Panc1 (cell line): Measurements from ENCODE around the gene DLG5. TPM values are rescaled to one million over a fixed set of nuclear protein-coding genes. Genes with fewer than 3 reads are reported as not detected.

Experiments used
- ATAC-seq: fragments of 200-7000 bp; cut with Tn5 transposase; 2 replicates; pipeline ENCODE4 v1.9.1; 2020; ENCODE audit warnings: mild to moderate bottlenecking, moderate library complexity
- BruUV-seq: library from RNA; stranded (reverse); fragments of 400-500 nt; replicated peaks from 2 replicates; lab custom pipeline; 2021; lab: Mats Ljungman, UMichigan
- CTCF ChIA-PET: fragments of 300-600 bp; sonication (Branson Sonifier 250); formaldehyde crosslinking; loops from one replicate; lab custom pipeline; 2022; ENCODE audit warnings: antibody characterized with exemption; lab: Charles Lee
- POLR2A ChIA-PET: fragments of 300-600 bp; sonication (Branson Sonifier 250); formaldehyde crosslinking; loops from one replicate; lab custom pipeline; 2022; ENCODE audit warnings: antibody characterized with exemption; lab: Charles Lee
- DNase-seq: peaks from one replicate; pipeline ENCODE4 v3.0.0-alpha.2; 2010; ENCODE audit warnings: low read depth, low spot score
- H3K27ac ChIP-seq: 2 replicates; pipeline ENCODE4 v1.5.1; 2011; ENCODE audit warnings: mild to moderate bottlenecking, low read length, inconsistent platforms
- H3K27me3 ChIP-seq: fragments of 200-500 bp; sonication (Bioruptor generic); 2 replicates; pipeline ENCODE4 v1.6.0; 2014; ENCODE audit warnings: low read length, inconsistent platforms; ENCODE audit not compliant: control insufficient read depth, insufficient read depth
- H3K36me3 ChIP-seq: fragments of 200-500 bp; sonication (Bioruptor generic); 2 replicates; pipeline ENCODE4 v1.5.1; 2014; ENCODE audit warnings: inconsistent platforms, mild to moderate bottlenecking, low read length, moderate library complexity; ENCODE audit not compliant: control insufficient read depth, insufficient read depth
- H3K4me1 ChIP-seq: 2 replicates; pipeline ENCODE4 v1.5.1; 2011; ENCODE audit warnings: inconsistent platforms, mild to moderate bottlenecking, low read length, moderate library complexity; ENCODE audit not compliant: control insufficient read depth, insufficient read depth
- H3K4me3 ChIP-seq, 2 experiments: 2 replicates each; pipeline ENCODE4 v1.5.1; 2011 to 2012; ENCODE audit warnings: low read depth in 2 of 2, low read length in 2 of 2, mild to moderate bottlenecking in 2 of 2, inconsistent platforms in 1 of 2, moderate library complexity in 1 of 2
- H3K9me3 ChIP-seq: fragments of 200-500 bp; sonication (Bioruptor generic); 2 replicates; pipeline ENCODE4 v1.5.1; 2014; ENCODE audit warnings: low read depth, mild to moderate bottlenecking, inconsistent platforms, low read length, moderate library complexity; ENCODE audit not compliant: control insufficient read depth, insufficient read depth
- POLR2AphosphoS5 ChIP-seq: IDR thresholded peaks from 2 replicates; pipeline ENCODE4 v1.6.1; 2012; ENCODE audit warnings: mild to moderate bottlenecking, low read depth, low read length, moderate library complexity
- REST ChIP-seq, 2 experiments: IDR thresholded peaks; 2 replicates each; pipeline ENCODE4 v1.6.1; 2011 to 2012; ENCODE audit warnings: low read depth in 2 of 2, control low read depth in 1 of 2, low read length in 1 of 2, mild to moderate bottlenecking in 1 of 2, moderate library complexity in 1 of 2; ENCODE audit not compliant: insufficient read depth in 1 of 2
- SIN3A ChIP-seq: IDR thresholded peaks from 2 replicates; pipeline ENCODE4 v1.6.1; 2012; ENCODE audit warnings: low read depth, mild to moderate bottlenecking, low read length, moderate library complexity, borderline replicate concordance; ENCODE audit not compliant: insufficient read depth
- TCF7L2 ChIP-seq: IDR thresholded peaks from 2 replicates; pipeline ENCODE4 v1.6.1; 2011; ENCODE audit warnings: mild to moderate bottlenecking, low read depth, low read length, inconsistent platforms
- in situ Hi-C: cut with HindIII; loops from 2 replicates; pipeline ENCODE4 v1.10.0; 2016; ENCODE audit warnings: low sequenced_read_pairs, low pct_unique_long_range_greater_than_20kb
- intact Hi-C: fragments of 100-400 bp; cut with micrococcal nuclease; formaldehyde crosslinking; loops from one replicate; pipeline ENCODE4 v1.10.0; 2022; ENCODE audit not compliant: unreplicated experiment
- total RNA-seq: library from RNA; stranded (reverse); gene quantifications from one replicate; pipeline ENCODE4 v1.2.1, GENCODE V29; 2021; ENCODE audit not compliant: unreplicated experiment
- TF ChIP-seq, protein P1 (sequence below): fragments of 450-650 bp; IDR thresholded peaks from 2 replicates; pipeline ENCODE4 v1.5.1; 2017; ENCODE audit warnings: mild to moderate bottlenecking

DLG5 gene
- total RNA-seq, 1 experiment from 2014 or later: 85.6 TPM

DNA sequence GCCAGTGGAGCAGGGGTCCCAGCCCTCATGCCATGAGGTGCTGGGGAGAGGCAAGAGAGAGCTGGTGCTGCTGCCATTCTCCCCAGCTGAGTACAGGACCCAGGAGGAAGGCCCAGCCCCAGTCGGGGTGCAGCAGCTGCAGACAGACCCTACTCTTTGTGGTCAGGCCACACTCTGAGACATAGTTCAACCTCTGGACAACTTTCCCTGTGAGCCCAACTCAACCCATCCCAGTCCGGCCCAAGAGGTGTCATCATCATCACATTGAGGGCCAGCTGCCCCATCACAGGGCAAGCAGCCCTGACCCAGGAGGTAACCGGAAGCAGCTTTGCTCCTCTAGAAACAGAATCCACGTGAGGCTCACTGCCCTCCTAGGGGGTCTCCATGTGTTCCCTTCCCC is 155.1 kb downstream of the DLG5 start:
- no peak overlapping the region for H3K4me3 ChIP-seq
- no peaks in the 10 kb centered on the region for H3K36me3 ChIP-seq
- ChIA-PET POLR2A (no interaction called here), CTCF (interaction anchor here (0.7 to 1.2 kb wide), 2 partner anchors 60 to 611 kb away, joined by 4 to 10 read pairs; no protein-coding TSS in a partner anchor)
- ATAC-seq (no peak), DNase-seq (no peak)
- H3K27ac ChIP-seq: no peak overlapping the region
- no peaks in the 10 kb centered on the region for H3K27me3 ChIP-seq
- TF ChIP-seq SIN3A (no peak), TCF7L2 (no peak), REST (IDR thresholded peaks at IDR 0.05; ENCODE audit: insufficient read depth in 1 of 2, low read depth in 2 of 2, low read length in 1 of 2) (no peak), POLR2AphosphoS5 (no peak)
- TF ChIP-seq, protein P1, sequence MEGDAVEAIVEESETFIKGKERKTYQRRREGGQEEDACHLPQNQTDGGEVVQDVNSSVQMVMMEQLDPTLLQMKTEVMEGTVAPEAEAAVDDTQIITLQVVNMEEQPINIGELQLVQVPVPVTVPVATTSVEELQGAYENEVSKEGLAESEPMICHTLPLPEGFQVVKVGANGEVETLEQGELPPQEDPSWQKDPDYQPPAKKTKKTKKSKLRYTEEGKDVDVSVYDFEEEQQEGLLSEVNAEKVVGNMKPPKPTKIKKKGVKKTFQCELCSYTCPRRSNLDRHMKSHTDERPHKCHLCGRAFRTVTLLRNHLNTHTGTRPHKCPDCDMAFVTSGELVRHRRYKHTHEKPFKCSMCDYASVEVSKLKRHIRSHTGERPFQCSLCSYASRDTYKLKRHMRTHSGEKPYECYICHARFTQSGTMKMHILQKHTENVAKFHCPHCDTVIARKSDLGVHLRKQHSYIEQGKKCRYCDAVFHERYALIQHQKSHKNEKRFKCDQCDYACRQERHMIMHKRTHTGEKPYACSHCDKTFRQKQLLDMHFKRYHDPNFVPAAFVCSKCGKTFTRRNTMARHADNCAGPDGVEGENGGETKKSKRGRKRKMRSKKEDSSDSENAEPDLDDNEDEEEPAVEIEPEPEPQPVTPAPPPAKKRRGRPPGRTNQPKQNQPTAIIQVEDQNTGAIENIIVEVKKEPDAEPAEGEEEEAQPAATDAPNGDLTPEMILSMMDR: no peak
- intact Hi-C loops (no loop called here), in situ Hi-C loops (no loop called here)
- no TSS peak for BruUV-seq
- no peaks in the 10 kb centered on the region for H3K4me1 ChIP-seq
- H3K9me3 ChIP-seq: no peaks in the 10 kb centered on the region

DNA sequence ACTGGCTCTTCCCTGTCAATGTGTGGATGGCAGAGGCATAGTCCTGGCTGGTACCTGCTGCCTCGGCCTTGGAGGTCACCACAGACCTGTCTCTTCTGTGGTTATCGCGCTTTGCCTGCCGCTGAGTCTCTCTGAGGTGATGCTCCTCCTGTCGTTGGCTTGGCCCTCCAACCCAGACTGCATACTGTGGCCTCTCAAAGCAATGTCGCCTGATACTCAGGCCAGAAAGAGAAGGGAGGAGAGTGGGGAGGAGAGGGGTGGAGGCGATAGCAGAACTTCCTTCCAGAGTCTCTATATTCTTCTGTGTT is 155.7 kb downstream of the DLG5 start:
- no peak for DNase-seq
- in situ Hi-C loops (no loop called here), intact Hi-C loops (no loop called here)
- no peak overlapping the region for H3K4me3 ChIP-seq
- H3K27ac ChIP-seq: no peak overlapping the region
- CTCF ChIA-PET: no interaction called here
- POLR2A ChIA-PET: no interaction called here
- no peaks in the 10 kb centered on the region for H3K36me3 ChIP-seq
- no TSS peak for BruUV-seq
- no peak for ATAC-seq
- H3K27me3 ChIP-seq: no peaks in the 10 kb centered on the region
- no peaks in the 10 kb centered on the region for H3K9me3 ChIP-seq
- no peaks in the 10 kb centered on the region for H3K4me1 ChIP-seq
- TF ChIP-seq TCF7L2 (no peak), SIN3A (no peak), POLR2AphosphoS5 (no peak), REST (IDR thresholded peaks at IDR 0.05; ENCODE audit: insufficient read depth in 1 of 2, low read depth in 2 of 2, low read length in 1 of 2) (no peak)
- TF ChIP-seq, protein P1: no peak
